ENCODE results near the gene RHD. TPM values are rescaled to one million over a fixed set of nuclear protein-coding genes. Genes with fewer than 3 reads are reported as not detected.

RHD gene
- total and polyA plus RNA-seq, 2 experiments from 2014 or later, result 0.19 TPM; not detected in 1

DNA sequence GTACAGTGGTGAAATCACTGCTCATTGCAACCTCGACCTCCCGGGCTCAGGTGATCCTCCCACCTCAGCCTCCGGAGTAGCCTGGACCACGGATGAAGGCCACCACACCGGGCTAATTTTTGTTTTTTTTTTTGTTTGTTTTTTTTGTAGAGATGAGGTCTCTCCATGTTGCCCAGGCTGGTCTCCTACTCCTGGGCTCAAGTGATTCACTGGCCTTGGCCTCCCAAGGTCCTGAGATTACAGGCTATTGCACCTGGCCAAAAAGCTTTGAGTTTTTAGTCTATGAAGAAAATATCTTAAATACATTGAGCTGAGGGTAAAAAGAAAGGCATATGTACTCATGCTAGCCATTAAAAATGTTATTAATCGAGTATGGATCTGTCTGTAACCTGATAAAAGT is 69.4 kb downstream of the RHD start:
- Histone ChIP-seq H4K20me1 (ENCODE audit: insufficient read depth, poor library complexity, severe bottlenecking) (peaks cover 19% of the 10 kb centered on the region), H2AFZ (no peak overlapping the region), H3K79me2 (peaks cover 79% of the 10 kb centered on the region), H3K4me3 (no peak overlapping the region), H3K27ac (no peak overlapping the region), H3K4me1 (ENCODE audit: insufficient read depth) (peaks cover 12% of the 10 kb centered on the region), H3K4me2 (no peak overlapping the region), H3K36me3 (replicated peaks; ENCODE audit: insufficient read depth, low read depth) (no peaks in the 10 kb centered on the region), H3K9me2 (replicated peaks; ENCODE audit: insufficient read depth) (no peaks in the 10 kb centered on the region), H3K27me3 (no peaks in the 10 kb centered on the region), H3K9me3 (ENCODE audit: low read depth) (no peaks in the 10 kb centered on the region)
- TF ChIP-seq EZH2phosphoT487 (IDR thresholded peaks at IDR 0.05; ENCODE audit: low read depth, severe bottlenecking, unreplicated experiment), result no peak
- no peak for TF ChIP-seq EZH2 (IDR thresholded peaks at IDR 0.05; ENCODE audit: borderline replicate concordance)
- TF ChIP-seq, protein P1, sequence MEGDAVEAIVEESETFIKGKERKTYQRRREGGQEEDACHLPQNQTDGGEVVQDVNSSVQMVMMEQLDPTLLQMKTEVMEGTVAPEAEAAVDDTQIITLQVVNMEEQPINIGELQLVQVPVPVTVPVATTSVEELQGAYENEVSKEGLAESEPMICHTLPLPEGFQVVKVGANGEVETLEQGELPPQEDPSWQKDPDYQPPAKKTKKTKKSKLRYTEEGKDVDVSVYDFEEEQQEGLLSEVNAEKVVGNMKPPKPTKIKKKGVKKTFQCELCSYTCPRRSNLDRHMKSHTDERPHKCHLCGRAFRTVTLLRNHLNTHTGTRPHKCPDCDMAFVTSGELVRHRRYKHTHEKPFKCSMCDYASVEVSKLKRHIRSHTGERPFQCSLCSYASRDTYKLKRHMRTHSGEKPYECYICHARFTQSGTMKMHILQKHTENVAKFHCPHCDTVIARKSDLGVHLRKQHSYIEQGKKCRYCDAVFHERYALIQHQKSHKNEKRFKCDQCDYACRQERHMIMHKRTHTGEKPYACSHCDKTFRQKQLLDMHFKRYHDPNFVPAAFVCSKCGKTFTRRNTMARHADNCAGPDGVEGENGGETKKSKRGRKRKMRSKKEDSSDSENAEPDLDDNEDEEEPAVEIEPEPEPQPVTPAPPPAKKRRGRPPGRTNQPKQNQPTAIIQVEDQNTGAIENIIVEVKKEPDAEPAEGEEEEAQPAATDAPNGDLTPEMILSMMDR (IDR thresholded peaks at IDR 0.05; ENCODE audit: poor library complexity), result no peak
- WGBS (ENCODE audit: low lambda C conversion rate, missing lambda C conversion rate), result 94% methylated on average over 6 of the region's 6 CpGs
- DNase-seq (ENCODE audit: low spot score), result no peak

DNA sequence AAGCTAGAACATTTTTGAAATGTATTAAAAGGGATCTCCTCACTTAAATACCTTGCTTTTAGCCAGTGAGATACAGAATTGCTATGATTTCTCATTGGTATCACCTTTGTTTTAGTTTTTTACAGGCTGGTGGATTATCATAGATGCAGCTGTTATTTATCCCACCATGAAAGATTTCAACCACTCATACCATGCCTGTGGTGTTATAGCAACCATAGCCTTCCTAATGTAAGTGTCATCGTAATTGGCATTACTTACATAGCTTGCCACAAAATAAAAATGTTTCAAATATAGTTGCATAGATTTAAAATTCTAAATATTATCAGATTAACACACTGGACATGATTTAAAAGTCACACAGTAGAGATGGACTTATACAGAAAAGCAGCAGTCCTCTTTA is 70.5 kb downstream of the RHD start:
- H3K36me3 ChIP-seq (replicated peaks; ENCODE audit: insufficient read depth, low read depth), result no peaks in the 10 kb centered on the region
- H3K4me3 ChIP-seq, result no peak overlapping the region
- no peaks in the 10 kb centered on the region for H3K9me3 ChIP-seq (ENCODE audit: low read depth)
- no peak overlapping the region for H2AFZ ChIP-seq
- no peak overlapping the region for H3K27ac ChIP-seq
- no peaks in the 10 kb centered on the region for H3K27me3 ChIP-seq
- H3K4me1 ChIP-seq (ENCODE audit: insufficient read depth), result peaks cover 12% of the 10 kb centered on the region
- TF ChIP-seq EZH2 (IDR thresholded peaks at IDR 0.05; ENCODE audit: borderline replicate concordance) (no peak), EZH2phosphoT487 (IDR thresholded peaks at IDR 0.05; ENCODE audit: low read depth, severe bottlenecking, unreplicated experiment) (no peak)
- TF ChIP-seq, protein P1 (IDR thresholded peaks at IDR 0.05; ENCODE audit: poor library complexity), result no peak
- no peak for DNase-seq (ENCODE audit: low spot score)
- H3K9me2 ChIP-seq (replicated peaks; ENCODE audit: insufficient read depth), result no peaks in the 10 kb centered on the region
- peaks cover 19% of the 10 kb centered on the region for H4K20me1 ChIP-seq (ENCODE audit: insufficient read depth, poor library complexity, severe bottlenecking)
- no peak overlapping the region for H3K4me2 ChIP-seq
- WGBS (ENCODE audit: low lambda C conversion rate, missing lambda C conversion rate), result 100% methylated on average over 1 of the region's 1 CpG
- peaks cover 86% of the 10 kb centered on the region for H3K79me2 ChIP-seq

DNA sequence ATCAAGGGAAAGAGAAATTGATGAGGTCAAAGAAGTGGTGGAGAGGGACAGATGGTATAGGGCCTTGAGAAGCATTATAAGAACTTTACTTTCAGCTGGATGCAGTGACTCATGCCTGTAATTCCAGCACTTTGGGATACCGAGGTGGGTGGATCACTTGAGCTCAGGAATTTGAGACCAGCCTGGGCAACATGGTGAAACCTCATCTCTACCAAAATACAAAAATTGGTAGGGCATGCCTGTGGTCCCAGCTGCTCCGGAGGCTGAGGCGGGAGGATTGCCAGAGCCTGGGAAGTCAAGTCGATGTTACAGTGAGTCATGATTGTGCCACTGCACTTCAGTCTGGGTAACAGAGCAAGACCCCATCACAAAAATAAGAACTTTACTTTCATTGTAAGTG is 71.6 kb downstream of the RHD start:
- no peak overlapping the region for H3K27ac ChIP-seq
- TF ChIP-seq EZH2 (IDR thresholded peaks at IDR 0.05; ENCODE audit: borderline replicate concordance), result no peak
- TF ChIP-seq, protein P1 (IDR thresholded peaks at IDR 0.05; ENCODE audit: poor library complexity), result no peak
- TF ChIP-seq EZH2phosphoT487 (IDR thresholded peaks at IDR 0.05; ENCODE audit: low read depth, severe bottlenecking, unreplicated experiment), result no peak
- H3K9me3 ChIP-seq (ENCODE audit: low read depth), result no peaks in the 10 kb centered on the region
- no peak overlapping the region for H3K4me2 ChIP-seq
- no peak overlapping the region for H3K4me3 ChIP-seq
- no peaks in the 10 kb centered on the region for H3K9me2 ChIP-seq (replicated peaks; ENCODE audit: insufficient read depth)
- H2AFZ ChIP-seq, result no peak overlapping the region
- peaks cover 90% of the 10 kb centered on the region for H3K79me2 ChIP-seq
- peaks cover 19% of the 10 kb centered on the region for H4K20me1 ChIP-seq (ENCODE audit: insufficient read depth, poor library complexity, severe bottlenecking)
- WGBS (ENCODE audit: low lambda C conversion rate, missing lambda C conversion rate), result 80% methylated on average over 4 of the region's 4 CpGs
- no peaks in the 10 kb centered on the region for H3K27me3 ChIP-seq
- no peak for DNase-seq (ENCODE audit: low spot score)
- H3K4me1 ChIP-seq (ENCODE audit: insufficient read depth), result peaks cover 12% of the 10 kb centered on the region
- H3K36me3 ChIP-seq (replicated peaks; ENCODE audit: insufficient read depth, low read depth), result no peaks in the 10 kb centered on the region

DNA sequence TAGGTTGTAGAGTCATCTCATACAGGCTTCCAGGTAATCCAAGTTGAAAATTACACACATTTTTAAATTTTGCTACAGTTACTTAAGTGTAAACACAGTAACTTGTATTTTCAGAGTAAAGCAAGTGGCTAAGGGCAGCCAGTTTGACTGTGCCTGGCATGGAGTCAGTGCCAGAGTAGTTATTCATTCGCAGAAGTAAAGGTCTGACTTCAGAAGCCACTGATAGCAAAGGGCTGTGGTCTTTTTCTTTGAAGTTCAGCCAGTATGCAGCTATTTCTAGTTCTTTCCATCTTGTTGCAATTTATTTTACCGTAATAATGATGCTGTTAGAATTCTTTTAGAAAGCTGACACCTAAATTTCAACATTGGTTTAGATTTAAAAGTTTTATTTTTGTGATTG is 75.2 kb downstream of the RHD start:
- Histone ChIP-seq H3K4me1 (ENCODE audit: insufficient read depth) (no peaks in the 10 kb centered on the region), H4K20me1 (ENCODE audit: insufficient read depth, poor library complexity, severe bottlenecking) (no peaks in the 10 kb centered on the region), H3K9me2 (replicated peaks; ENCODE audit: insufficient read depth) (no peaks in the 10 kb centered on the region), H3K36me3 (replicated peaks; ENCODE audit: insufficient read depth, low read depth) (no peaks in the 10 kb centered on the region), H3K4me3 (no peak overlapping the region), H3K79me2 (peaks cover 58% of the 10 kb centered on the region), H3K4me2 (no peak overlapping the region), H3K9me3 (ENCODE audit: low read depth) (no peaks in the 10 kb centered on the region), H3K27ac (no peak overlapping the region), H3K27me3 (no peaks in the 10 kb centered on the region), H2AFZ (no peak overlapping the region)
- no peak for DNase-seq (ENCODE audit: low spot score)
- no peak for TF ChIP-seq EZH2 (IDR thresholded peaks at IDR 0.05; ENCODE audit: borderline replicate concordance)
- TF ChIP-seq, protein P1 (IDR thresholded peaks at IDR 0.05; ENCODE audit: poor library complexity), result no peak
- TF ChIP-seq EZH2phosphoT487 (IDR thresholded peaks at IDR 0.05; ENCODE audit: low read depth, severe bottlenecking, unreplicated experiment), result no peak
- WGBS (ENCODE audit: low lambda C conversion rate, missing lambda C conversion rate), result 85% methylated on average over 2 of the region's 2 CpGs
